HG03095 (cell line): ENCODE measurements around the gene NSRP1.
A peak's percentile ranks its signal among the peaks of the same experiment; 100 is the strongest.
"Not testable (repeated sequence)": the region's sequence is repeated elsewhere in the genome, so short reads cannot be mapped to it uniquely, and the experiment has no call there.

Source experiments
- ATAC-seq: cut with Tn5 transposase; IDR thresholded peaks from one replicate; pipeline ENCODE4 v1.9.1; 2021; ENCODE audit warnings: moderate library complexity; ENCODE audit not compliant: unreplicated experiment

Gene NSRP1, protein sequence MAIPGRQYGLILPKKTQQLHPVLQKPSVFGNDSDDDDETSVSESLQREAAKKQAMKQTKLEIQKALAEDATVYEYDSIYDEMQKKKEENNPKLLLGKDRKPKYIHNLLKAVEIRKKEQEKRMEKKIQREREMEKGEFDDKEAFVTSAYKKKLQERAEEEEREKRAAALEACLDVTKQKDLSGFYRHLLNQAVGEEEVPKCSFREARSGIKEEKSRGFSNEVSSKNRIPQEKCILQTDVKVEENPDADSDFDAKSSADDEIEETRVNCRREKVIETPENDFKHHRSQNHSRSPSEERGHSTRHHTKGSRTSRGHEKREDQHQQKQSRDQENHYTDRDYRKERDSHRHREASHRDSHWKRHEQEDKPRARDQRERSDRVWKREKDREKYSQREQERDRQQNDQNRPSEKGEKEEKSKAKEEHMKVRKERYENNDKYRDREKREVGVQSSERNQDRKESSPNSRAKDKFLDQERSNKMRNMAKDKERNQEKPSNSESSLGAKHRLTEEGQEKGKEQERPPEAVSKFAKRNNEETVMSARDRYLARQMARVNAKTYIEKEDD

GRCh38 chr17:30116661-30117551, at the start of gene NSRP1:
Gene NSRP1, plus strand, starts transcription at chr17:30116816. Its CDS starts 28 bp downstream, at chr17:30116844.
- peak; percentile 50 for ATAC-seq

- ATAC-seq = no peak
Measured at GRCh38 chr17:30068465-30068864, 48.2 kb upstream of the NSRP1 start.

- ATAC-seq = no peak
Measured at GRCh38 chr17:30074254-30074653, 42.4 kb upstream of the NSRP1 start.

DNA sequence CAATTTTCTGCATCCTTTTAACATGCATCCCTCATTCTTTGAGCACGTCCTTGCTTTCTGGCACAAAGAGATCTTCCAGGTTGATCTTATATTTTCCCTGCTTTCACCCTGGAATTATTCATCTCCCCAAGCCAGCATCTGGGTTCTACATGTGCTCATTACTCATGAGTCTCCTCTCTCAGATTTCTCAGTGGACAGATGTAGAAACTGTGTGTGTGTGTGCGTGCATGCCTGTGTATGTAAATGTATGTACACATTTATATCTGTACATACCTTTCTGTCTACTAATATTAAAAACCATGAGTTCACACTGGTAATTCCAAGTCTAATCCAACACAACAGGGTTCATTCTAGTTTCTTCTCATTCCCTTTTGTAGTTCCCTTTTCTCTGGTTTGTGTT, 41.9 kb upstream of the NSRP1 start:
- no peak for ATAC-seq

GRCh38 chr17:30082773-30083172, 33.8 kb upstream of the NSRP1 start:
- no peak for ATAC-seq

DNA sequence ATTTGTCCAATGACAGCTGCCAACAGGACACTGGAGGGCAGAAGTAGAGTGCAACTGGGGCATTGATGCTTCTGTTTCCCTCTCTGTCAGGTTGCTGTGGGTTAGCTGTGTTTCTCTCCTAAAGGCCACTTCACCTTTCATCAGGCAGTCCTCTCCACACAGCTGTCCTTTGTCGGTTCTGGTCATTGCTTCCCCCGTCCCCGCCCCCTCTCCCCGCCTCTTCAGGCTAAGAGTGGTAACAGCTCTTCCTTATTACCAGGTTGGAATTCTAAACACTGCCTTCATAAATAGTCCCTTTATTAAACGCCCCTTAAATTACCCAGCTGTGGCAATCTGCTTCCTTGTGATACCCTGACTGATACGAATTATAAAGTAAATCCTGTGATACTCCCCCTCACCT, 31.8 kb upstream of the NSRP1 start:
- no peak for ATAC-seq

GRCh38 chr17:30086896-30087295, 29.7 kb upstream of the NSRP1 start:
- no peak for ATAC-seq

DNA sequence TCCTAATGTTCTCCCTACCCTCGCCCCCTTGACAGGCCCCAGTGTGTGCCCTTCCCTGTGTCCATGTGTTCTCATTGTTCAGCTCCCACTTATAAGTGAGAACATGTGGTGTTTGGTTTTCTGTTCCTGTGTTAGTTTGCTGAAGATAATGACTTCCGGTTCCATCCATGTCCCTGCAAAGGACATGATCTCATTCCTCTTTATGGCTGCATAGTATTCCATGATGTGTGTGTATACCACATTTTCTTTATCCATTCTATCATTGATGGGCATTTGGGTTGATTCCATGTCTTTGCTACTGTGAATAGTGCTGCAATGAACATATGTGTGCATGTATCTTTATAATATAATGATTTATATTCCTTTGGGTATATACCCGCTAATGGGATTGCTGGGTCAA, 29.2 kb upstream of the NSRP1 start:
- ATAC-seq = not testable (repeated sequence)

GRCh38 chr17:30091121-30091670, 25.4 kb upstream of the NSRP1 start:
- ATAC-seq = no peak

- ATAC-seq = no peak
Measured at GRCh38 chr17:30091771-30092170, 24.8 kb upstream of the NSRP1 start.

DNA sequence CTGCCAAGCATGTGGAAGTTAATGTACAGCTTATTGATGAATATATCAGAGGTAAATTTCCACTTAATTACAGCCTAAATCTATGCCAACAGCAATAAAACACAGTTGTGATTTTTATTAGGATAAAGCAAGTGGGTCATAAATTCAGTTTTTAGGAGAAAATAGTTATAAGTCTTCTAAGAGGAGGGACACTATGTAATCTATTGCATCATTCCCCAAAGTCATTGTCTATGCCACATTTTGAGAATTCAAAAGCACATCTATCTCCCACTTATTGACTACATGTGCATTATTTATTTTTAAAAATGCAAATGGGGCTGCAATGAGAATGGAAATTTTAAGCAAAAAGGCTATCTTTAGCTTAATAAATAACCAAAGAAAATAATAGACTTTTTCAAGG, 23.7 kb upstream of the NSRP1 start:
- ATAC-seq = no peak

GRCh38 chr17:30093463-30094147, 23.0 kb upstream of the NSRP1 start:
- ATAC-seq = no peak

GRCh38 chr17:30095507-30096244, 20.9 kb upstream of the NSRP1 start:
- ATAC-seq = no peak

DNA sequence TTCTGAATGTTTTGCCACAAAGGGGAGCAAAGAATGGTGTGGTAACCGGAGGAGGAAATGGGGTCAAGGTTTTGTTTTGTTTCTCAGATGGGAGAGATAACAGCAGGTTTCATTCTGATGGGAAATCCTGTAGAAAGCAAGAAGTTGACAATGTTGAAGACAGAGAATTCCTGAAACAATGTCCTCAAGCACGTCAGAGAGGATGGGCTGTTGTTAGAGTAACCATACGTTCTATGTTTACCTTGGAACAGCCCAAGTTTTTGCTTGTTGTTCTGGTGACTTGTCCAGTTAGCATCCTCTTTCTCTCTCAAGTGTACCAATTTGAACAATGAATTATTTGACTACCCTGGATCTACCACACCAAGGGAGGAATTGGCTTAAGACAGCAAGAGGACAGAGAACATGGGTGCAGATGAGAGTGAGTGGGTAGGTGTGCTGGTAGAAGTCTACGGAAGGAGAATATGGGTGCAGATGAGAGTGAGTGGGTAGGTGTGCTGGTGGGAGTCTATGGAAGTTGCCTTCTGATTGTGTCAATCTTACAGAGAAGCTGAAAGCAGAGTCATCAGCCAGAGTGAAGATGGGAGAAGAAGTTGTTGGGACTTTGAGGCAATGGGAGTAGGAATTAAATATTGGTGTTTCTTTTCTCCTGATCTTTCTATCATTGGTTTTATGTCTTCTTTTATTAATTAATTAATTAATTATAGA, 14.8 kb upstream of the NSRP1 start:
- no peak for ATAC-seq

- ATAC-seq = no peak
Measured at GRCh38 chr17:30103921-30104320, 12.7 kb upstream of the NSRP1 start.

- ATAC-seq = peak; percentile 73
Measured at GRCh38 chr17:30104575-30105339, 11.9 kb upstream of the NSRP1 start.

- no peak for ATAC-seq
Measured at GRCh38 chr17:30112794-30113193, 3.8 kb upstream of the NSRP1 start.

- ATAC-seq = no peak
Measured at GRCh38 chr17:30113213-30113612, 3.4 kb upstream of the NSRP1 start.

DNA sequence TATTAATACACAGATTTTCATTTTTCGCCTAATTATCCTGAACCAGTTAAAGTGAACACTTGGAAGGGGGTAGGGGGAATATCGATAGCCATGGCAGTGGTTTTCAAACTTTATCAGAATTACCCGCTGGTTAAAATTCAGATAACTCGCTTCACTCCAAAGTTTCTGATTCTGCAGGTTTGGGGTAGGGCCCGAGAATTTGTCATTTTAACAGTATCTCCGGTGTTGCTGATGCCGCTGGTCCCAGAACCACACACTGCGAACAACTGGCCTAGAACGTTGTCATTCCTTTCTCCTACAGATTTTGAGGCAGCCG, 313 bp upstream of the NSRP1 start:
- ATAC-seq = no peak
